Cardiac fibroblast (primary cell): Measurements from ENCODE around the gene MYO16.
"Not testable (repeated sequence)": the region's sequence is repeated elsewhere in the genome, so short reads cannot be mapped to it uniquely, and the experiment has no call there.

Experiments
- DNase-seq, 2 donors: peaks; one replicate each; pipeline versions ENCODE4 v3.0.0 to v3.0.0-alpha.2; 2010; ENCODE audit warnings: low read depth in 2 of 2
- H3K4me3 ChIP-seq, 2 donors: replicated peaks in 1 of 2; 1 replicate in 1 of 2; 2 replicates in 1 of 2; pipeline ENCODE4 v1.5.1; 2011; ENCODE audit warnings: low read depth in 2 of 2, low read length in 2 of 2, mild to moderate bottlenecking in 2 of 2, moderate library complexity in 1 of 2
- TF ChIP-seq, protein P1 (sequence below): IDR thresholded peaks from one replicate; pipeline ENCODE4 v1.5.1; 2011; ENCODE audit warnings: low read depth, mild to moderate bottlenecking, low read length, inconsistent platforms

MYO16 gene

GRCh38 chr13:108903613-108904012, 274.2 kb downstream of the MYO16 start:
- no peak overlapping the region for H3K4me3 ChIP-seq
- no peak for DNase-seq
- TF ChIP-seq, protein P1, sequence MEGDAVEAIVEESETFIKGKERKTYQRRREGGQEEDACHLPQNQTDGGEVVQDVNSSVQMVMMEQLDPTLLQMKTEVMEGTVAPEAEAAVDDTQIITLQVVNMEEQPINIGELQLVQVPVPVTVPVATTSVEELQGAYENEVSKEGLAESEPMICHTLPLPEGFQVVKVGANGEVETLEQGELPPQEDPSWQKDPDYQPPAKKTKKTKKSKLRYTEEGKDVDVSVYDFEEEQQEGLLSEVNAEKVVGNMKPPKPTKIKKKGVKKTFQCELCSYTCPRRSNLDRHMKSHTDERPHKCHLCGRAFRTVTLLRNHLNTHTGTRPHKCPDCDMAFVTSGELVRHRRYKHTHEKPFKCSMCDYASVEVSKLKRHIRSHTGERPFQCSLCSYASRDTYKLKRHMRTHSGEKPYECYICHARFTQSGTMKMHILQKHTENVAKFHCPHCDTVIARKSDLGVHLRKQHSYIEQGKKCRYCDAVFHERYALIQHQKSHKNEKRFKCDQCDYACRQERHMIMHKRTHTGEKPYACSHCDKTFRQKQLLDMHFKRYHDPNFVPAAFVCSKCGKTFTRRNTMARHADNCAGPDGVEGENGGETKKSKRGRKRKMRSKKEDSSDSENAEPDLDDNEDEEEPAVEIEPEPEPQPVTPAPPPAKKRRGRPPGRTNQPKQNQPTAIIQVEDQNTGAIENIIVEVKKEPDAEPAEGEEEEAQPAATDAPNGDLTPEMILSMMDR = no peak

GRCh38 chr13:108911807-108912206, 282.4 kb downstream of the MYO16 start:
- DNase-seq = no peak
- H3K4me3 ChIP-seq = no peak overlapping the region
- TF ChIP-seq, protein P1 = no peak

DNA sequence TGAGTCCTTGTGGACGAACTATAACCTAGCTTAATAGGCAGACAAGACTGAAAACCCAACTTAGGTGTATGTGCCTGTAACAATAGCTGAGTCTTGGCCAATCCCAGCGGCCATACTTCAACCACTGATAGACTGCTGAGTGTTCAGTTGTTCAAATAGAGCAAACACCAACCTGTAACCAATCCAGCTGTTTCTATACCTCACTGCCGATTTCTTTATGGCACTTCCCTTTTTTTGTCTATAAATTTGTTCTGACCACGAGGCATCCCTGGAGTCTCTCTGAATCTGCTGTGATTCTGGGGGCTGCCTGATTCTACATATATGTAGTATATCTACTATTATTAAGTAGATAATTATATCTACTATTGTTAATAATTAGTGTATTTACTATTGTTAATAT, 284.3 kb downstream of the MYO16 start:
- DNase-seq, H3K4me3 ChIP-seq: not testable (repeated sequence)

- peak; percentile 72 to 77 for DNase-seq
- peak overlapping the region in 1 of 2 donors; percentile 13 for H3K4me3 ChIP-seq
- TF ChIP-seq, protein P1 = peak; percentile 69
Observed at GRCh38 chr13:108915095-108915633, 285.8 kb downstream of the MYO16 start.

- peak; percentile 93 to 96 for DNase-seq
- H3K4me3 ChIP-seq = no peak overlapping the region
- TF ChIP-seq, protein P1 = no peak
Observed at GRCh38 chr13:108915634-108916512, 286.5 kb downstream of the MYO16 start.

DNA sequence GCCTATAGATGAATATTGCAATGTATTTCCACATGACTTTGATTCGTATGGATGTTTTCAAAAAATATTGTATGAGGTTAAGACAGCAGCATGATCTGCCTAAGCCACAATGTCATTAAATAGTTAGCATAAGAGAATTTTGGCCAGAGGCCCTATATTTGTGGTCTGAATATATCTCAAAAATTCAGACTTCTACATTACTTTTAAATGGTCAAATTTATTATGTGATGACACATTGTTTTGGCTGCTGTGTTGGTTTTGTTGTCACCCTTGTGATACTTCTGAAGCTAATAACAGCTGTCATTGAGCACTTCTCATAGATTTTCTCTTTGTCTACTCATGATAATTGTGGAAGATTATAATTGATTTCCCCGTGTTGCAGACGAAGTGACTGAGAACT, 288.2 kb downstream of the MYO16 start:
- TF ChIP-seq, protein P1 = no peak
- no peak overlapping the region for H3K4me3 ChIP-seq
- peak; percentile 65 to 66 for DNase-seq
